ENCODE data around the gene CDKN2B-AS1.

GRCh38 chr9:21967169-21967568 lies 27.4 kb upstream of the CDKN2B-AS1 start:
- no peak for TF ChIP-seq POLR2A (IDR thresholded peaks at IDR 0.05)
- no peak for TF ChIP-seq CTCF (IDR thresholded peaks at IDR 0.05)
- no peak for TF ChIP-seq POLR2AphosphoS5 (IDR thresholded peaks at IDR 0.05)
